ENCODE results near the gene KRTAP2-3. TPM values are rescaled to one million over a fixed set of nuclear protein-coding genes. Genes with fewer than 3 reads are reported as not detected.

The KRTAP2-3 gene
- total RNA-seq, 1 experiment from 2014 or later, result not detected

DNA sequence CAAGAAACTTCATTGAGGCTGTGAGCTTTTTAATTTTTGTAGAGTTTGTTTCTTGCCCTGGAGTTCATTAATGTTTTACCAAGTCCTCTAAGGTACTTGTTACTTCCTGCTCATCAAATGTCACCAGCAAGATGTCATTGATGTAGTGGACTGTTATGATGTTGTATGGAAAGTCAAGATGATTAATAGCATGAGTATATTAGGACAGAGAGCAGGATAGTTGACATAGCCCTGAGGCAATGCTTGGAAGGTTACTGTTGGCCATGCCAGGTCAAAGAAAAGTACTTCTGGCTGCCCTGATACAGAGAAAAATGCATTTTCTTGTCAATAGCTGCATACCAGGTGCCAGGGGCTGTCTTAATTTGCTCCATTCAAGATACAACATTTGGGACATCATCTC is 39.6 kb downstream of the KRTAP2-3 start:
- Mint-ChIP-seq H3K27me3 (ENCODE audit: insufficient read depth, unreplicated experiment) (no peaks in the 10 kb centered on the region), H3K4me1 (ENCODE audit: insufficient read depth, unreplicated experiment) (no peaks in the 10 kb centered on the region), H3K4me3 (ENCODE audit: unreplicated experiment) (no peak overlapping the region), H3K9me3 (ENCODE audit: unreplicated experiment) (no peaks in the 10 kb centered on the region), H3K27ac (ENCODE audit: low read depth, unreplicated experiment) (no peak overlapping the region), H3K36me3 (ENCODE audit: insufficient read depth, unreplicated experiment) (no peaks in the 10 kb centered on the region)
- BruUV-seq (replicated peaks), result no TSS peak
- TF ChIP-seq, protein P1, sequence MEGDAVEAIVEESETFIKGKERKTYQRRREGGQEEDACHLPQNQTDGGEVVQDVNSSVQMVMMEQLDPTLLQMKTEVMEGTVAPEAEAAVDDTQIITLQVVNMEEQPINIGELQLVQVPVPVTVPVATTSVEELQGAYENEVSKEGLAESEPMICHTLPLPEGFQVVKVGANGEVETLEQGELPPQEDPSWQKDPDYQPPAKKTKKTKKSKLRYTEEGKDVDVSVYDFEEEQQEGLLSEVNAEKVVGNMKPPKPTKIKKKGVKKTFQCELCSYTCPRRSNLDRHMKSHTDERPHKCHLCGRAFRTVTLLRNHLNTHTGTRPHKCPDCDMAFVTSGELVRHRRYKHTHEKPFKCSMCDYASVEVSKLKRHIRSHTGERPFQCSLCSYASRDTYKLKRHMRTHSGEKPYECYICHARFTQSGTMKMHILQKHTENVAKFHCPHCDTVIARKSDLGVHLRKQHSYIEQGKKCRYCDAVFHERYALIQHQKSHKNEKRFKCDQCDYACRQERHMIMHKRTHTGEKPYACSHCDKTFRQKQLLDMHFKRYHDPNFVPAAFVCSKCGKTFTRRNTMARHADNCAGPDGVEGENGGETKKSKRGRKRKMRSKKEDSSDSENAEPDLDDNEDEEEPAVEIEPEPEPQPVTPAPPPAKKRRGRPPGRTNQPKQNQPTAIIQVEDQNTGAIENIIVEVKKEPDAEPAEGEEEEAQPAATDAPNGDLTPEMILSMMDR (IDR thresholded peaks at IDR 0.05; ENCODE audit: unreplicated experiment), result no peak
- intact Hi-C loops (cut with micrococcal nuclease), result no loop called here
- CTCF ChIA-PET, result no interaction called here
- no peak for DNase-seq (ENCODE audit: unreplicated experiment)
- POLR2A ChIA-PET, result no interaction called here

DNA sequence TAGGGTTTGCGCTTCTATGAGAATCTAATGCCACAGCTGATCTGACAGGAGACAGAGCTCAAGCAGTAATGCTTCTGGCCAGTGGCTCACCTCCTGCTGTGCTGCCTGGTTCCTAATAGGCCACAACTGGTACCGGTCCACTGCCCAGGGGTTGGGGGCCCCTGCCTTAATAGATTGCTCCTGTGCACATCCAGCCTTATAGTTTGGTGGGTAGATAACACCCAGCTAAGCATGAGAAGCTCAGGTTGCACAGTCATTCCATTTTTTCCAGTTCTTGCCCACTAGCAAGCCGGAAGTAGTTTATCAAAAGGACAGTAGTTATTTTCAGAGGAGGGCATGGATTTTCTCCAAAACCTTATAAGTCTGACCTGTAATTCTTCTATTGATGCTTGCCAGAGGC is 40.5 kb downstream of the KRTAP2-3 start:
- Mint-ChIP-seq H3K9me3 (ENCODE audit: unreplicated experiment) (no peaks in the 10 kb centered on the region), H3K4me1 (ENCODE audit: insufficient read depth, unreplicated experiment) (no peaks in the 10 kb centered on the region), H3K27ac (ENCODE audit: low read depth, unreplicated experiment) (no peak overlapping the region), H3K4me3 (ENCODE audit: unreplicated experiment) (no peak overlapping the region), H3K27me3 (ENCODE audit: insufficient read depth, unreplicated experiment) (no peaks in the 10 kb centered on the region), H3K36me3 (ENCODE audit: insufficient read depth, unreplicated experiment) (no peaks in the 10 kb centered on the region)
- CTCF ChIA-PET, result interaction anchor here (0.6 to 0.8 kb wide), 2 partner anchors 113 to 203 kb away, joined by 3 read pairs; no protein-coding TSS in a partner anchor
- intact Hi-C loops (cut with micrococcal nuclease), result no loop called here
- TF ChIP-seq, protein P1 (IDR thresholded peaks at IDR 0.05; ENCODE audit: unreplicated experiment), result no peak
- no TSS peak for BruUV-seq (replicated peaks)
- POLR2A ChIA-PET, result no interaction called here
- DNase-seq (ENCODE audit: unreplicated experiment), result no peak

DNA sequence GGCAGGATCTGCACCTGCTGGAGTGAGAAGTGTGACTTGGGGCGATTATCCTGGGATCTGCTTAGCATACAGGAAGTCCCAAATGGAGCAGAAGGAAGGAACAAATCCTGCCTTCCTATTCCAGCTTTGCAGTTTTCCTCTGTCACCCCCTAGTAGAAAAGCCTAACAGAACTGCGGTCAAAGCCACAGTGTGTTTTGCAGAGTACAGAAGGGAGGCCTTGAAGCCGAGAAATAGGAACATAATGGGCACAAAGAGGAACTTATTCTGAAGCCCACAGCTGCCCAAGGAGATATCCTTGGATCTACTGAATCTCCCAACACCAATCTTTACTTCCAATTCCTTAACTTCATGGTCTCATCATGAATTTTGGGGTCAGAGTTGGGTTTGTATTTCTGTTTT is 41.4 kb downstream of the KRTAP2-3 start:
- Mint-ChIP-seq H3K4me3 (ENCODE audit: unreplicated experiment) (no peak overlapping the region), H3K36me3 (ENCODE audit: insufficient read depth, unreplicated experiment) (no peaks in the 10 kb centered on the region), H3K9me3 (ENCODE audit: unreplicated experiment) (no peaks in the 10 kb centered on the region), H3K27ac (ENCODE audit: low read depth, unreplicated experiment) (no peak overlapping the region), H3K27me3 (ENCODE audit: insufficient read depth, unreplicated experiment) (no peaks in the 10 kb centered on the region), H3K4me1 (ENCODE audit: insufficient read depth, unreplicated experiment) (no peaks in the 10 kb centered on the region)
- POLR2A ChIA-PET, result no interaction called here
- TF ChIP-seq, protein P1 (IDR thresholded peaks at IDR 0.05; ENCODE audit: unreplicated experiment), result no peak
- no TSS peak for BruUV-seq (replicated peaks)
- no peak for DNase-seq (ENCODE audit: unreplicated experiment)
- CTCF ChIA-PET, result interaction anchor here (0.8 to 0.9 kb wide), 2 partner anchors 18 to 112 kb away, joined by 3 to 4 read pairs; no protein-coding TSS in a partner anchor
- intact Hi-C loops (cut with micrococcal nuclease), result no loop called here

DNA sequence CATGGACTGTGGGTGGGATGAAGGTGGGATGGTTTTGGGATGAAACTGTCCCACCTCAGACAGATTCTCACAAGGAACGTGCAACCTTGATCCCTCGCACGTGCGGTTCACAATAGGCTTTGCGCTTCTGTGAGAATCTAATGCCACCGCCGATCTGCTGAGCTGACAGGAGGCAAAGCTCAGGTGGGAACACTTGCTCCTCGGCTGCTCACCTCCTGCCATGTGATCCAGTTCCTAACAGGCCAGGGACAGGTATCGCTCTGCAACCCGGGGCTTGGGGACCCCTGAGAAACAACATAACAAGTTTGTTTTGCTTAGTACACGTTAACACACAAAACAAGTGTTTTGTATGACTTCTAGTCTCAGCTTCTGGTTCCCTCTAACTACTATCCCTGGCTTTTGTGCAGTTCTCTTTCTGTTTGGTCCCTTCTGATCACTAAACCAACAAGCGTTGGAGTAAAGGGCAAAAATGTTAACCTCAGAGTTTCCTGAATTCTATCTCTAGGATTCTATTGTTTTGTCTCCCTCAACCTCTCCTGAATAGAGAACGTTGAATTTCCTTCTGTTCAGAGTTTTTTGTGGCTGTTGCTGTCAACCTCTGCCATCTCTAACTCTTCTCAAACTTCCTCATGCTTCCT is 43.2 kb downstream of the KRTAP2-3 start:
- ChIA-PET CTCF (no interaction called here), POLR2A (no interaction called here)
- Mint-ChIP-seq H3K27ac (ENCODE audit: low read depth, unreplicated experiment) (no peak overlapping the region), H3K4me1 (ENCODE audit: insufficient read depth, unreplicated experiment) (no peaks in the 10 kb centered on the region), H3K27me3 (ENCODE audit: insufficient read depth, unreplicated experiment) (no peaks in the 10 kb centered on the region), H3K9me3 (ENCODE audit: unreplicated experiment) (no peaks in the 10 kb centered on the region), H3K4me3 (ENCODE audit: unreplicated experiment) (no peak overlapping the region), H3K36me3 (ENCODE audit: insufficient read depth, unreplicated experiment) (no peaks in the 10 kb centered on the region)
- intact Hi-C loops (cut with micrococcal nuclease), result no loop called here
- no TSS peak for BruUV-seq (replicated peaks)
- DNase-seq (ENCODE audit: unreplicated experiment), result no peak
- TF ChIP-seq, protein P1 (IDR thresholded peaks at IDR 0.05; ENCODE audit: unreplicated experiment), result no peak
